ENCODE results near the gene PLCH1. TPM values are rescaled to one million over a fixed set of nuclear protein-coding genes. Genes with fewer than 3 reads are reported as not detected.
A peak's percentile ranks its signal among the peaks of the same experiment; 100 is the strongest.

The PLCH1 gene
- total RNA-seq, 1 experiment from 2014 or later = 8.9 TPM

- POLR2A ChIA-PET = interaction anchor here (0.6 kb wide), 1 partner anchor 57 kb away, joined by 3 read pairs; no protein-coding TSS in a partner anchor
Measured at GRCh38 chr3:155605571-155605970, 139.3 kb downstream of the PLCH1 start.

DNA sequence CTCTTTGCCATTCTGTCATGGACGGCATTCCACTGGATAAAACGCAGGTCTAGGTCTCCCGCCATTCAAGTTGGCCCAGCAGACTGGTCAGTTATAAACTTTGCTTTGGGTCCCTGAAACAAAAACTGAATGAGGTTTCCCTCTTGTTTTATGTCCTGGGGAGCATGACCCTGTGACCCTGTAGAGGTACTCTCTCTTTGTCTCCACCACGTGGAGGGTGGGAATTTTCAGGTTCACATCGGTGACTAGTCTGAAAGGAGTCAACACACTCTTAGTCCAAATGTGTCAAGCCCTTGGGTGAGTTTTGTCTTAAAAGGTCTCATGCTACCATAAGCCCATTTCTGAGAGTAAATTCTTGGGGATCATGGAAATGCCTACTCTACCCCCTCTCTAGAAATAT lies 139.9 kb downstream of the PLCH1 start:
- H3K4me1 Mint-ChIP-seq = peaks cover 39% of the 10 kb centered on the region
- ChIA-PET POLR2A (interaction anchor here (0.6 kb wide), 1 partner anchor 57 kb away, joined by 3 read pairs; no protein-coding TSS in a partner anchor), CTCF (no interaction called here)
- TF ChIP-seq GABPB1 (CRISPR knock-in tag; IDR thresholded peaks at IDR 0.05) (no peak), HMGA2 (CRISPR knock-in tag; IDR thresholded peaks at IDR 0.05) (no peak), ARID4B (CRISPR knock-in tag; IDR thresholded peaks at IDR 0.05; ENCODE audit: borderline replicate concordance) (no peak), NFE2L1 (CRISPR knock-in tag; IDR thresholded peaks at IDR 0.05) (no peak), MAX (CRISPR knock-in tag; IDR thresholded peaks at IDR 0.05) (no peak), TEAD4 (CRISPR knock-in tag; IDR thresholded peaks at IDR 0.05) (no peak), ATF3 (CRISPR knock-in tag; conservative IDR thresholded peaks at IDR 0.05) (no peak), NR3C1 (CRISPR knock-in tag; conservative IDR thresholded peaks at IDR 0.05; ENCODE audit: low read depth) (no peak), ZNF232 (CRISPR knock-in tag; IDR thresholded peaks at IDR 0.05) (no peak), CDX4 (CRISPR knock-in tag; IDR thresholded peaks at IDR 0.05; ENCODE audit: borderline replicate concordance) (no peak), FOXP1 (CRISPR knock-in tag; IDR thresholded peaks at IDR 0.05; ENCODE audit: borderline replicate concordance) (no peak)
- TF ChIP-seq, protein P1, sequence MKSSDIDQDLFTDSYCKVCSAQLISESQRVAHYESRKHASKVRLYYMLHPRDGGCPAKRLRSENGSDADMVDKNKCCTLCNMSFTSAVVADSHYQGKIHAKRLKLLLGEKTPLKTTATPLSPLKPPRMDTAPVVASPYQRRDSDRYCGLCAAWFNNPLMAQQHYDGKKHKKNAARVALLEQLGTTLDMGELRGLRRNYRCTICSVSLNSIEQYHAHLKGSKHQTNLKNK (CRISPR knock-in tag; IDR thresholded peaks at IDR 0.05) = no peak
- TF ChIP-seq, protein P2, sequence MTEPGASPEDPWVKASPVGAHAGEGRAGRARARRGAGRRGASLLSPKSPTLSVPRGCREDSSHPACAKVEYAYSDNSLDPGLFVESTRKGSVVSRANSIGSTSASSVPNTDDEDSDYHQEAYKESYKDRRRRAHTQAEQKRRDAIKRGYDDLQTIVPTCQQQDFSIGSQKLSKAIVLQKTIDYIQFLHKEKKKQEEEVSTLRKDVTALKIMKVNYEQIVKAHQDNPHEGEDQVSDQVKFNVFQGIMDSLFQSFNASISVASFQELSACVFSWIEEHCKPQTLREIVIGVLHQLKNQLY (CRISPR knock-in tag; IDR thresholded peaks at IDR 0.05) = no peak
- no peak for DNase-seq (ENCODE audit: low spot score)
- H3K36me3 Mint-ChIP-seq = peaks cover 9% of the 10 kb centered on the region; the same call in 1 of the 2 replicates
- no peak overlapping the region for H3K27ac Mint-ChIP-seq
- H3K9me3 Mint-ChIP-seq = peaks cover 12% of the 10 kb centered on the region
- H3K27me3 Mint-ChIP-seq (ENCODE audit: low read depth) = no peaks in the 10 kb centered on the region
- no peak overlapping the region for H3K4me3 Mint-ChIP-seq
- ATAC-seq = no peak; the same call in 1 of the 2 replicates

More at GRCh38 chr3:155605571-155605970, 139.3 kb downstream of the PLCH1 start:
- H3K4me3 Mint-ChIP-seq = no peak overlapping the region
- H3K4me1 Mint-ChIP-seq = peaks cover 36% of the 10 kb centered on the region
- no peak for TF ChIP-seq ZNF671 (CRISPR knock-in tag; IDR thresholded peaks at IDR 0.05)
- TF ChIP-seq GABPB1 (CRISPR knock-in tag; IDR thresholded peaks at IDR 0.05) = peak; percentile 23; the same call in 1 of the 2 replicates
- no peak for TF ChIP-seq NR1H2 (CRISPR knock-in tag; IDR thresholded peaks at IDR 0.05)
- H3K36me3 Mint-ChIP-seq = peaks cover 9% of the 10 kb centered on the region; the same call in 1 of the 2 replicates
- CTCF ChIA-PET = no interaction called here
- peaks cover 12% of the 10 kb centered on the region for H3K9me3 Mint-ChIP-seq
- no peak for DNase-seq (ENCODE audit: low spot score)
- H3K27ac Mint-ChIP-seq = no peak overlapping the region
- no peaks in the 10 kb centered on the region for H3K27me3 Mint-ChIP-seq (ENCODE audit: low read depth)
- ATAC-seq = no peak

GRCh38 chr3:155604126-155604525 lies 140.7 kb downstream of the PLCH1 start:
- no peak for ATAC-seq
- ChIA-PET POLR2A (no interaction called here), CTCF (no interaction called here)
- H3K27me3 Mint-ChIP-seq (ENCODE audit: low read depth) = no peaks in the 10 kb centered on the region
- DNase-seq (ENCODE audit: low spot score) = no peak
- H3K36me3 Mint-ChIP-seq = peaks cover 3% of the 10 kb centered on the region; the same call in 1 of the 2 replicates
- H3K27ac Mint-ChIP-seq = no peak overlapping the region
- H3K4me1 Mint-ChIP-seq = peaks cover 42% of the 10 kb centered on the region
- peaks cover 6% of the 10 kb centered on the region for H3K9me3 Mint-ChIP-seq
- H3K4me3 Mint-ChIP-seq = no peak overlapping the region
- TF ChIP-seq MXD4 (CRISPR knock-in tag; IDR thresholded peaks at IDR 0.05; ENCODE audit: borderline replicate concordance) (no peak), RORB (CRISPR knock-in tag; IDR thresholded peaks at IDR 0.05) (no peak), TEAD1 (CRISPR knock-in tag; IDR thresholded peaks at IDR 0.05) (no peak), NR3C1 (CRISPR knock-in tag; conservative IDR thresholded peaks at IDR 0.05; ENCODE audit: low read depth) (no peak), ZBTB43 (CRISPR knock-in tag; IDR thresholded peaks at IDR 0.05) (no peak), ZNF263 (CRISPR knock-in tag; IDR thresholded peaks at IDR 0.05; ENCODE audit: low read depth) (no peak)
- TF ChIP-seq, protein P3, sequence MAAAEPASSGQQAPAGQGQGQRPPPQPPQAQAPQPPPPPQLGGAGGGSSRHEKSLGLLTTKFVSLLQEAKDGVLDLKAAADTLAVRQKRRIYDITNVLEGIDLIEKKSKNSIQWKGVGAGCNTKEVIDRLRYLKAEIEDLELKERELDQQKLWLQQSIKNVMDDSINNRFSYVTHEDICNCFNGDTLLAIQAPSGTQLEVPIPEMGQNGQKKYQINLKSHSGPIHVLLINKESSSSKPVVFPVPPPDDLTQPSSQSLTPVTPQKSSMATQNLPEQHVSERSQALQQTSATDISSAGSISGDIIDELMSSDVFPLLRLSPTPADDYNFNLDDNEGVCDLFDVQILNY (CRISPR knock-in tag; IDR thresholded peaks at IDR 0.05) = no peak
- TF ChIP-seq, protein P4, sequence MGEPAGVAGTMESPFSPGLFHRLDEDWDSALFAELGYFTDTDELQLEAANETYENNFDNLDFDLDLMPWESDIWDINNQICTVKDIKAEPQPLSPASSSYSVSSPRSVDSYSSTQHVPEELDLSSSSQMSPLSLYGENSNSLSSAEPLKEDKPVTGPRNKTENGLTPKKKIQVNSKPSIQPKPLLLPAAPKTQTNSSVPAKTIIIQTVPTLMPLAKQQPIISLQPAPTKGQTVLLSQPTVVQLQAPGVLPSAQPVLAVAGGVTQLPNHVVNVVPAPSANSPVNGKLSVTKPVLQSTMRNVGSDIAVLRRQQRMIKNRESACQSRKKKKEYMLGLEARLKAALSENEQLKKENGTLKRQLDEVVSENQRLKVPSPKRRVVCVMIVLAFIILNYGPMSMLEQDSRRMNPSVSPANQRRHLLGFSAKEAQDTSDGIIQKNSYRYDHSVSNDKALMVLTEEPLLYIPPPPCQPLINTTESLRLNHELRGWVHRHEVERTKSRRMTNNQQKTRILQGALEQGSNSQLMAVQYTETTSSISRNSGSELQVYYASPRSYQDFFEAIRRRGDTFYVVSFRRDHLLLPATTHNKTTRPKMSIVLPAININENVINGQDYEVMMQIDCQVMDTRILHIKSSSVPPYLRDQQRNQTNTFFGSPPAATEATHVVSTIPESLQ (CRISPR knock-in tag; IDR thresholded peaks at IDR 0.05) = no peak
